ENCODE measurements around the gene TET2.
A peak's percentile ranks its signal among the peaks of the same experiment; 100 is the strongest.

TET2 gene

GRCh38 chr4:105146276-105147015, at the start of gene TET2:
Gene TET2, plus strand, starts transcription at chr4:105146876. Its CDS starts 87,067 bp downstream, at chr4:105233943.
- DNase-seq: peak; percentile 85 to 86

GRCh38 chr4:105102016-105102415, 44.7 kb upstream of the TET2 start:
- DNase-seq: no peak

GRCh38 chr4:105106426-105106825, 40.2 kb upstream of the TET2 start:
- DNase-seq: no peak

- DNase-seq: peak; percentile 83 to 88
These were observed 39.4 kb upstream of the TET2 start for GRCh38 chr4:105107095-105107856.

- no peak for DNase-seq
These were observed 37.7 kb upstream of the TET2 start for GRCh38 chr4:105108971-105109370.

GRCh38 chr4:105112274-105112673, 34.4 kb upstream of the TET2 start:
- DNase-seq: no peak

- DNase-seq: peak; percentile 72 to 84
These were observed 32.9 kb upstream of the TET2 start for GRCh38 chr4:105113800-105114199.

- no peak for DNase-seq
These were observed 29.9 kb upstream of the TET2 start for GRCh38 chr4:105116616-105117319.

GRCh38 chr4:105119356-105119755, 27.3 kb upstream of the TET2 start:
- no peak for DNase-seq

- no peak for DNase-seq
These were observed 26.1 kb upstream of the TET2 start for GRCh38 chr4:105120626-105121025.

GRCh38 chr4:105122350-105122749, 24.3 kb upstream of the TET2 start:
- DNase-seq: no peak

- DNase-seq: no peak
These were observed 20.1 kb upstream of the TET2 start for GRCh38 chr4:105126311-105127169.

GRCh38 chr4:105127170-105127445, 19.6 kb upstream of the TET2 start:
- no peak for DNase-seq

- no peak for DNase-seq
These were observed 18.5 kb upstream of the TET2 start for GRCh38 chr4:105128208-105128607.

GRCh38 chr4:105129286-105130040, 17.2 kb upstream of the TET2 start:
- DNase-seq: peak in 1 of 2 donors; percentile 63

GRCh38 chr4:105130945-105131344, 15.7 kb upstream of the TET2 start:
- DNase-seq: peak in 1 of 2 donors; percentile 39

- DNase-seq: no peak
These were observed 12.7 kb upstream of the TET2 start for GRCh38 chr4:105133976-105134375.

- DNase-seq: no peak
These were observed 10.9 kb upstream of the TET2 start for GRCh38 chr4:105135785-105136184.

- peak; percentile 74 to 76 for DNase-seq
These were observed 9.4 kb upstream of the TET2 start for GRCh38 chr4:105137121-105137875.

GRCh38 chr4:105139646-105140045, 7.0 kb upstream of the TET2 start:
- no peak for DNase-seq

Data from inflammatory macrophage treated with lipopolysaccharide for 1 hour (primary cell).